Measurements from ENCODE around the gene MAPK1IP1L.
"Not testable (repeated sequence)": the region's sequence is repeated elsewhere in the genome, so short reads cannot be mapped to it uniquely, and the experiment has no call there.

Gene MAPK1IP1L

GRCh38 chr14:55054098-55054497 lies 2.7 kb downstream of the MAPK1IP1L start:
- DNase-seq (ENCODE audit: low read depth in 2 of 2): no peak

- no peak for DNase-seq (ENCODE audit: low read depth in 2 of 2)
These were observed 6.5 kb downstream of the MAPK1IP1L start for GRCh38 chr14:55057919-55058318.

GRCh38 chr14:55059333-55059732 lies 7.9 kb downstream of the MAPK1IP1L start:
- no peak for DNase-seq (ENCODE audit: low read depth in 2 of 2)

GRCh38 chr14:55062517-55063351 lies 11.3 kb downstream of the MAPK1IP1L start:
- DNase-seq (ENCODE audit: low read depth in 2 of 2): no peak

- not testable (repeated sequence) for DNase-seq (ENCODE audit: low read depth in 2 of 2)
These were observed 13.4 kb downstream of the MAPK1IP1L start for GRCh38 chr14:55064896-55065295.

GRCh38 chr14:55065411-55065810 lies 14.0 kb downstream of the MAPK1IP1L start:
- no peak for DNase-seq (ENCODE audit: low read depth in 2 of 2)

- no peak for DNase-seq (ENCODE audit: low read depth in 2 of 2)
These were observed 14.8 kb downstream of the MAPK1IP1L start for GRCh38 chr14:55066223-55066622.

- no peak for DNase-seq (ENCODE audit: low read depth in 2 of 2)
These were observed 19.5 kb downstream of the MAPK1IP1L start for GRCh38 chr14:55070981-55071411.

GRCh38 chr14:55071870-55072640 lies 20.6 kb downstream of the MAPK1IP1L start:
- DNase-seq (ENCODE audit: low read depth in 2 of 2): no peak

- no peak for DNase-seq (ENCODE audit: low read depth in 2 of 2)
These were observed 22.4 kb downstream of the MAPK1IP1L start for GRCh38 chr14:55073856-55074255.

- no peak for DNase-seq (ENCODE audit: low read depth in 2 of 2)
These were observed 23.2 kb downstream of the MAPK1IP1L start for GRCh38 chr14:55074662-55075061.

- DNase-seq (ENCODE audit: low read depth in 2 of 2): no peak
These were observed 24.3 kb downstream of the MAPK1IP1L start for GRCh38 chr14:55075628-55076175.

GRCh38 chr14:55077170-55078151 lies 26.0 kb downstream of the MAPK1IP1L start:
- DNase-seq (ENCODE audit: low read depth in 2 of 2): no peak

GRCh38 chr14:55079961-55080360 lies 28.5 kb downstream of the MAPK1IP1L start:
- not testable (repeated sequence) for DNase-seq (ENCODE audit: low read depth in 2 of 2)

- no peak for DNase-seq (ENCODE audit: low read depth in 2 of 2)
These were observed 33.1 kb downstream of the MAPK1IP1L start for GRCh38 chr14:55084401-55085059.

GRCh38 chr14:55085060-55085660 lies 33.7 kb downstream of the MAPK1IP1L start:
- no peak for DNase-seq (ENCODE audit: low read depth in 2 of 2)

- DNase-seq (ENCODE audit: low read depth in 2 of 2): no peak
These were observed 35.5 kb downstream of the MAPK1IP1L start for GRCh38 chr14:55086938-55087337.

- DNase-seq (ENCODE audit: low read depth in 2 of 2): no peak
These were observed 36.9 kb downstream of the MAPK1IP1L start for GRCh38 chr14:55088356-55088755.

GRCh38 chr14:55092341-55092740 lies 40.9 kb downstream of the MAPK1IP1L start:
- no peak for DNase-seq (ENCODE audit: low read depth in 2 of 2)

All from stimulated activated CD4-positive, alpha-beta T cell treated with anti-CD3 and anti-CD28 coated beads, Interleukin-12 subunit alpha, Interleukin-12 subunit beta, amount 100 ng/mL, for 24 hours (primary cell).